ENCODE data around the gene ZC3H13.

The ZC3H13 gene

DNA sequence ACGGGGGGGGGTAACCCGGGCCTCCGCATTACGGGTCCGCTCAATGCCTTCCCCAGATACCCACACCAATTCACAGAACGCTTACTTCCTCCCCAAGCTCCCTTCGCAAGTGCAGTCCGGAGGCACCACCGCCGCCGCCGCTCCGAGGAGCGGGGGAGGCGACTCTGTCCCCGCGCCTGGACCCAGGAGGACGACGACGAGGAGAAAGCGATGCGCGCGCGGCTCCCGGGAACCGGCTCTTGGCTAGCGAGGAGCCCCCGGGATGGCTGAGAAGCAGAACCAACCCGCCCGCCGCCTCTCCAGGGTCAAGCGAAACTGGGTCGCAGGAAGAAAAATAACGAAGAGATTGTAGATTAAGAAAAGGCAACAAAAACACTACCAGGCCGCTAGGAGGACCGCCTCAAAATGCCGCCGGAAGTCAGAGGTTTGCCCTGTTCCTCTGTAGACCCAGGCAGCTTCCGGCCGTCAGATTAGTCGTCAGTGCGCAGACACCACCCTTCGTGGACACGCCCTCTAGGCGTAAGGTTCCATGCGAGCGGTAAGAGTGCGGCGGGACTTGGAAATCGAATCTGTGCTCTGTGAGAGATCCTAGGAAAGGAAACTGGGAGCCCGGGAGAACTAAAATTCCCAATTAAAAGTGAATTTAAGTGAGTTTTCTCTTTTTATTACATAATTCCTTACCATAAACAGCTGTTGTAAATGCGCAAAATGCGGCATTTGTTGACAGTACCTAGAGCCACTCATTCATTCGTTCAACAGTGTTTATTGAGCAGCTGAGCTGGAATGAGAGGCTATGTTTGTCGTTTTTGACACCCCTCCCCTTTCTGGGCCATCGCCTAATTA lies at the start of gene ZC3H13:
Gene ZC3H13, minus strand, starts transcription at position 428 of the 843 bp plus-strand sequence. CDS start 7,239 bp downstream, outside the sequence.
- peak; percentile 96 for DNase-seq (ENCODE audit: low spot score)

GRCh38 chr13:46102255-46102605 lies 49.7 kb upstream of the ZC3H13 start:
- DNase-seq (ENCODE audit: low spot score), result no peak

DNA sequence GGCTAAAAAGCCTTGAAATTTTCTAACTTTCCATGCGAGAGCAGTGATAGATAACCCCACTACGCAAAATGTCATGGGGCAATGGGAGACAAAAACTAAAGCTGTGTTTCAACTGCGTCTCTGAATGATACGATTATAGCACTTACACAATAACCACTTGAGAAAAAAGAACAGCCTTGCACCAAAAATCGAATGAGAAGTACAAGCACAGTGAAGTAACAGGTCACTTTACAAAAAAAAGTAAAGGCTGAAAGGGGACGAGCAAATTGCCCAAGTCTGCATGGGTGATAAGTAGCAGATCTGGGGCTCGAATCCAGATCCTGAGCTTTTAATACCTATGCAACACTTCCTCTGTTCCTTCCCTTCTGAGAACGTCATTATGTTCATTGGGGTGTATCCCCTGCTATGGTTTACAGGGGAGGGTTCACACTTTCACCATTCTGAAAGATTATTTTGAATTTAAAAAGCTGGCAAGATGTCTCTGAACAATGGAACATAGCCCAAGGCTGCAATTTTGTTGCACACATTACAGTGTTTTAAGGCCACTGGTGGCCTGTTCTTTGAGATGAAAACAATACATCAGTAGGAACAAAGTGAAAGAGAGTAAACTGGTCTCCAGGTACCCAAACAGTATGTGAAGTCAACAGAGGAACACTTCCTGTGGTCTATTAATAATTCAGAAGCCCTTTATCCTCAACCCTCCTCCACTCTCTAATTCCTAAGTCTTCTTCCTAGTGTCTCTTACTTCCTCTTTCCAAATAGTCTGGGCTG lies 49.1 kb upstream of the ZC3H13 start:
- DNase-seq (ENCODE audit: low spot score), result no peak

DNA sequence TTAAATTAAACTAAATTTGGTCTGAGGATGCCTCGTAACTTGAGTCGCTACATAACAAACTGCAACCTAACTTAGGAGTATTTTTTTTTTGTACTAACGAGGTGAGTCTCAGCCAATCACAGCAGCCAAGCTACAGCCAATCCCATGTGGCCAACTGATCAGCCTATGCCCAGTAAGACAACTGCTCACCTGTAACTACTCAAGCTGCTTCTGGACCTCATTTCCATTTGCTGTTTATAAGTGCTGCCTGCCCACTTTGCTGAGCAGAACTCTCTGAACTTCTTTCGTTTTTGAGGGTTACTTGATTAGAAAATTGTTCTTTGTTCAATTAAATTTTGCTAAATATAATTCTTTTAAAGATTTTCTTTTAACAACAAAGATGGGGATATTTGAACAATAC lies 48.5 kb upstream of the ZC3H13 start:
- DNase-seq (ENCODE audit: low spot score), result no peak

GRCh38 chr13:46100191-46100815 lies 47.8 kb upstream of the ZC3H13 start:
- no peak for DNase-seq (ENCODE audit: low spot score)

- DNase-seq (ENCODE audit: low spot score), result no peak
These were observed 45.1 kb upstream of the ZC3H13 start for GRCh38 chr13:46097663-46098062.

GRCh38 chr13:46097015-46097414 lies 44.5 kb upstream of the ZC3H13 start:
- DNase-seq (ENCODE audit: low spot score), result peak; percentile 16

DNA sequence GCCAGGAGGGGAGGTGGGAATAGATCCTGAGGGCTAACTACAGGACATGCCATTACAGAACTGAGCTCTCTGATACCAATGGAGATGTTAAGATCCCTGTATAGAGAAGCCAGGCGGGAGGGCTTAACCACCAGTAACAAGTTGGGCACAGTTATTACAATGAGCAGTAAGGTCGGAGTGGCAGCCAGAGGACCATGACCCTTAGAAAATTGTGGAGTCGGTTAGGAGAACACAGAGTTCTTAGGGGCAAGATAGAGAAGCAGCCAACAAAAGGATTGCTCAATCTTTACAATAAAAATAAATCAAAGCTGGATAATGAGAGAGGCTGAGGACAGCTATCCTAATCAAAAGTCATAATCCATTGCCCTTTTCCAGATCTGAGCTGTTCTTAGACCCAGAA lies 41.9 kb upstream of the ZC3H13 start:
- no peak for DNase-seq (ENCODE audit: low spot score)

GRCh38 chr13:46088821-46089562 lies 36.4 kb upstream of the ZC3H13 start:
- DNase-seq (ENCODE audit: low spot score), result no peak

DNA sequence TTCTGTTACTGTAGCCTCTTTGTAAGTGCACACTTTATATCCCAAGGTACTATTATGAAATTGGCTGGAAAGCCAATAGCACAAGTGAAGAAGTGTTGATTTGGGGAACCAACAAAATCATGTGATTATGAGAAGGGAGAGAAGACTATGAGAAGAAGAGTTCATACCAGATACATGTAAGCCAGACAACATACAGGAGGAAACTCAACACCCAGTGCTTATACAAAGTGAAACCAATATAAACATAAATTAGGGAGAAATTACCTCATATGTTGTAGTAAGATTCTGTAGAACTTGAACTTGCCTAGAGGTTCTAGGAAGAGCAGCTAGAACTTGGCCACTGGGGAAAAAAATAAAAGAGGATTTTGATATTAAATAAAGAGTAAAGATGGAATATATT lies 34.9 kb upstream of the ZC3H13 start:
- DNase-seq (ENCODE audit: low spot score), result no peak

DNA sequence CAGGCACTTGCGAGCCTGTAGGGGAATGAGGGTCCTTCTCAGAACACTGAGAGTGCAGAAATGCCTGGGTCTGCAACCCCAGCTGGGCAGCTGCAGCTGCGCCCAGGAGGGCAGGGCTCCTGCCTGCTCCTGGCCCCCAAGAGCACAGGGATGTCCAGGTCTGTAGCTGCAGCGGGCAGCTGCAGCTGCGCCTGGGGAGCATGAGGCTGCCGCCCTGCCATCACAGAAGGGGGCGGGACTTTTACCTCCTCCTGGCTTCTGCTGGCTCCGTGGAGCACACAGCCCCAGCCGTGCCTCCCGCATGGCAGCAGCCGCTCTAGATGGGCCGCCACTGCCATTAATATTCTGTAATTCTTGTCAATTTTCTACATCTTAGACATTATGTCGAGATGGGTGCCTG lies 34.4 kb upstream of the ZC3H13 start:
- DNase-seq (ENCODE audit: low spot score), result no peak

- no peak for DNase-seq (ENCODE audit: low spot score)
These were observed 33.9 kb upstream of the ZC3H13 start for GRCh38 chr13:46086421-46086922.

- DNase-seq (ENCODE audit: low spot score), result no peak
These were observed 33.2 kb upstream of the ZC3H13 start for GRCh38 chr13:46085737-46086136.

DNA sequence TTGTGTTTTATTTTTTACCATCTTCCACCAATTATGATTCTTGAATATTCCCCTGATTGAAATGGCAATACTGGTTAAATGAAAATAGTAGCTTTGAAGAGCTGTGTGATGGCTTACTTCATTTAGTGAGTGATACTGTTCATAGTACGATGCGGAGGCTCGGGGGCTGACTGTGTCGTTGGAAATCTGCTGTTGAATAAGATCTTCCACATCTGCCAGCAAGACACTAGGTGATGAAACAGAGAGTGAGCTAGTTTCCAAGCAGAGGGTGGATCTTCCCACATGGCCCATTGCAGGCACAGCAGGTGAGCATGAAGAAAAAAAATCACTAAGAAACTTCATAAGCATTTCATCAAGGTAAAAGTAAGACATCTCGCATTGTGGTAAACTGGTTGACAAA lies 29.8 kb upstream of the ZC3H13 start:
- no peak for DNase-seq (ENCODE audit: low spot score)

- DNase-seq (ENCODE audit: low spot score), result no peak
These were observed 27.2 kb upstream of the ZC3H13 start for GRCh38 chr13:46079770-46080169.

GRCh38 chr13:46077265-46077664 lies 24.7 kb upstream of the ZC3H13 start:
- no peak for DNase-seq (ENCODE audit: low spot score)

- DNase-seq (ENCODE audit: low spot score), result no peak
These were observed 24.3 kb upstream of the ZC3H13 start for GRCh38 chr13:46076827-46077226.

DNA sequence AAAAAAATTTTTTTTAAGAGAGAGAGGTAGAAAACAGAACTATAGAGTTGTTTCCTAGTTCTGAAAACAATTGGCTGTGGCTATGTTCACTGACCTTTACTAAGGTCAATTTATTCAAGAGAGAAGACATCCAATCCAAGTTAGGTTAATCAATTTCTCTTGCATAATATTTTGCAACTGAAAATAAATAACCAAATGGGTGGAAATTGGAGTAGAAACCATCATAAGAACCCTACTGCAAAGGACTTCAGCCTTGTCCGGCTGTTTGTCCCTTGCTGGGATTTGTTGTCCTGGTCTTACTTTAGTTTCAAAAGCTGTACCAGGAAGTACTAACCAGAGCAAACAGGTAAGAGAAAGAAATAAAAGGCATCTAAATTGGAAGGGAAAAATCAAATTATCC lies 23.3 kb upstream of the ZC3H13 start:
- no peak for DNase-seq (ENCODE audit: low spot score)

GRCh38 chr13:46071590-46072249 lies 19.2 kb upstream of the ZC3H13 start:
- no peak for DNase-seq (ENCODE audit: low spot score)

DNA sequence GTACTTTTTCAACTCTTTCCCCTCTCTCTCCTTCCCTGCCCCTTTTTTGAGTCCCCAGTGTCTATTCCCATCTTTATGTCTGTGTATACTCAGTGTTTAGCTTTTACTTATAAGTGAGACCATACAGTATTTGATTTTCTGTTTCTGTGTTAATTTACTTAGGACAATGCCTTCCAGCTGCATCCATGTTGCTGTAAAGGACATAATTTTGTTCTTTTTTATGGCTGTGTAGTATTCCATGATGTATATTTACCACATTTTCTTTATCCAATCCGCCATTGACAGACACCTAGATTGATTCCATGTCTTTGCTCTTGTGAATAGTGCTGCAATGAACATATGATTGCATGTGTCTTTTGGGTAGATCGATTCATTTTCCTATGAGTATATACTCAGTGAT lies 10.7 kb upstream of the ZC3H13 start:
- DNase-seq (ENCODE audit: low spot score), result no peak

DNA sequence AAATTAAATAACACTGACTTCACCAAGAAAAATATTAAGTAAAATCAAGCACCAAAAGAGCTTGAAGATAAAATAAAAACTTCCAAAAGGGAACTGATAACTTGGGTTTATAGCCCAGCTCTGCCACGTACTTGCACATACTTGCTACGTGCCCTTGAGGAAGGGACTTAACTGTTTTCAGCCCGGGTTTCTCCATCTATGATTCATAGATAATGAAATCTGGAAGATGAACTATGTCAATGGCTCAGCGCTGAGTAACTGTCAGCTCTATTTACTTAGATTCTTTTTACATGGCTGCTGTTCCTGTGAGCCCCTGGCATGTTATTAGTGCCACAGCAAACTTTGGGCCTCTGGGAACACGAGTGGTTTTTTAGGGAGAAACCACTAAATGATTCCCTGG lies 9.6 kb upstream of the ZC3H13 start:
- DNase-seq (ENCODE audit: low spot score), result no peak

- DNase-seq (ENCODE audit: low spot score), result no peak
These were observed 6.9 kb upstream of the ZC3H13 start for GRCh38 chr13:46059405-46059804.
